A673 (cell line): ENCODE data around the gene MEGF8.

ENCODE experiments used
- CTCF ChIP-seq: fragments of 300-800, 200-600 bp; sonication (generic); conservative IDR thresholded peaks from 2 replicates; pipeline ENCODE4 v1.5.1; 2017; ENCODE audit warnings: low read depth, mild to moderate bottlenecking, antibody characterized with exemption, low read length, moderate library complexity, mixed read lengths
- EZH2 ChIP-seq: fragments of 200-600 bp; sonication (generic); IDR thresholded peaks from 2 replicates; pipeline ENCODE4 v1.6.1; 2017; ENCODE audit warnings: borderline replicate concordance, low read depth, mild to moderate bottlenecking, mixed read lengths, antibody characterized with exemption, low read length; ENCODE audit not compliant: poor library complexity, severe bottlenecking

- no peak for TF ChIP-seq CTCF
- TF ChIP-seq EZH2 = no peak
Measured at GRCh38 chr19:42407085-42407815, 81.8 kb downstream of the MEGF8 start.
